Fibroblast of upper back skin (primary cell): Measurements from ENCODE around the gene TMC4.

Source experiments
- DNase-seq: peaks from one replicate; pipeline ENCODE4 v3.0.0-alpha.2; 2013

Gene TMC4

DNA sequence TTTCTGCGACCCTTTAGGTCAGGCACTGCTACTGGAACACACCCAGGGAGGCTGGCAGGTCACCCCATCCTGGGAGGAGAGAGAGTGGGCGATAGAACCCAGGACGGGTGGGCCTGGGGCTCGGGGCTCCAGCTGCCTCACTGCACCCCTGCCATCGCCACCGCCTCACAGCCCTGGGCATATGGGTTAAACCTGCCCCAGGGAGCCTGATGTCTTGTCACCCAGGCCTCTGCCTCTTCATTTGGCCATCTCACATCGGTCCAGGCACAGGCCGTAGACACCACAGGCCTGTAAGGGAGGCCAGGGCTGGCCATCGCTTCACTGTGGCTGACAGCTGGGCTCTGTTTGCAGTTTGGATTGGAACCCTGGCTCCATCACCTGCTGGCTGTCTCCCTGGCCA lies 47.2 kb downstream of the TMC4 start:
- no peak for DNase-seq

- no peak for DNase-seq
These were observed 48.6 kb downstream of the TMC4 start for GRCh38 chr19:54124393-54124792.

GRCh38 chr19:54123682-54124081 lies 49.3 kb downstream of the TMC4 start:
- DNase-seq: no peak

- no peak for DNase-seq
These were observed 51.7 kb downstream of the TMC4 start for GRCh38 chr19:54121259-54121658.

DNA sequence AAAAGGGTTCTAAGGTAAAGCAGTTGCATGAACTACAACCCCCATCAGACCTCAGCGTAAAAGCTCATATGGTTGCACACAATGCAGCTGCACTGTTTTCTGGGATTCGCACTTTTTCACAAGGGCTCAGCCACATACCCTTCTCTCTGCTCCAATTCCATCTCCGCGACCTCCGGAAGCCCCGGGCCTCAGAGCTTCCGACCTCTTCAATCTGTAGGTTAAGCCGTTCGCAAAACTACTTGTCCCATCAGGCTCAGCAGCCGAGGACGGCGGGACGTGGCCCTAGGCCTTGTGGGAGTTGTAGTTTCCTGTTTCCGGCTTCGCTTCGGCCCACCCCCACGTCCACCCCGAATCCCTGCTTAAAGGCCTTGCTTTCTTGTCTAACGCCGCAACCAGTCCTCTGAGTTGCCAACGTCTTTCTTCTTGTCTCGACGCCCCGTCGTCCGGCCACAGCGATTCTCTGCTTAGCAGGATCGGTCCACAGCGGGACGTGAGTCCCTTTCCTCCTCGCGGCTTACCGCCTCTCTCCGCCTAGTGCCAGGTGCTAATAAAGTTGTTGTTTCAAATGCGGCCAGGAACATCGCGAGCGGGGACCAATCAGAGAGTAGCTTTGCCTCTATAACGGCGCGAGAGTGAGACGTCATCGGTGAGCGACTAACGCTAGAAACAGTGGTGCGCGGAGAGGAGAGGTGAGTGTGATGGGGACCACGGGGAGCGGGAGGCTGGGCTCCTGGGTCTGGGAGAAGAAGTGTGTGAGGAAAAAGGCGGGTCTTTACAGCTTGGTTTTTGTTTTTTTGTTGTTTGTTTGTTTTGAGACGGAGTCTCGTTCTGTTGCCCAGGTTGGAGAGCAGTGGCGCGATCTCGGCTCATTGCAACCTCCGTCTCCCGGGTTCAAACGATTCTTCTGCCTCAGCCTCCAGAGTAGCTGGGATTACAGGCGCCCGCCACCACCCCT lies 57.6 kb downstream of the TMC4 start, which contains the start of the genes PRPF31 and TFPT:
PRPF31 (plus strand) TSS at position 646 of the 955 bp plus-strand sequence. CDS start 2,525 bp downstream, outside the sequence.
TFPT (minus strand) TSS at position 549 of the 955 bp plus-strand sequence; CDS start at position 161, 388 bp downstream.
- DNase-seq: peak; percentile 98

DNA sequence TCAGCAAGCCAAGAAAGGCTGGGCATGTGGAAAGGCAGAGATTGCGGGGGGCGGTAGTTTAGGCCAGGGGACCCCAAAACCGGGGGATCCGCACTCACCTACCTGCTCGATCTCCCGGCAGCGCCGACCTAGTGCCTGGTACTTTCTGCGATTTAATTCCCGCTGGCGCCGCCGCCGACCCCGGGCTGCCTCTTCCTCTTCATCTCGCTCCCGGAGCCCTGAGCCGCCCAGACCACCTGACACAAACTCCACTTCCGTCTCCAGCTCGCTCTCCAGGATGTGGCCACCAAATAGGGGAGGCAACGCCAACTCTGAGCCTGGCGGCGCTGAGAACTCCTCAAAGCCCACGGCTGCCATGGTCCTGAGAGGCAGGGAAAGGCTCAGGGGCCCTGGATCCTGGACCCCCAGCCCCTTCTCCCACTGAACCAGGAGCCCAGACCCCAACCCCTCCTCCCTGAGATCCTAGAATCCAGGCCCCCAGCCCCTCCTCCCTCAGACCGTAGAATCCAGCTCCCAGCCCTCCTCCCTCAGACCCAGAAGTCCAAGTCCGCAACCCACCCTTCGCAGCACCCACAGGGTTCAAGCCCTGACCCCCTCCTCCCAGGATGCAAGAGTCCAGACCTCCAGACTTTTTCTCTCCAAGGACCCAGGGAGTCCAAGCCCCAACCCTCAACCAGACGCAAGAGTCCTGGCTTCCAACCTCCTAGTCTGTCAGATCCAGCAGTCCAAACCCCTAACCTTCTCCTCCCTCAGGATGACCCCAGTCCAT lies 58.4 kb downstream of the TMC4 start:
- no peak for DNase-seq
